HepG2 (cell line): ENCODE data around the gene CCNB3. TPM values are rescaled to one million over a fixed set of nuclear protein-coding genes. Genes with fewer than 3 reads are reported as not detected.
A peak's percentile ranks its signal among the peaks of the same experiment; 100 is the strongest.

Experiments
- ATAC-seq: fragments of 200-7000 bp; cut with Tn5 transposase; 3 replicates; pipeline ENCODE4 v1.9.1; 2020; ENCODE audit warnings: mild to moderate bottlenecking, moderate library complexity
- BruUV-seq: library from RNA; stranded (reverse); fragments of 400-500 nt; replicated peaks from 2 replicates; lab custom pipeline; 2021; lab: Mats Ljungman, UMichigan
- CTCF ChIA-PET: fragments of 300-600 bp; formaldehyde crosslinking; extraction: SDS; loops from one replicate; lab custom pipeline; 2021; ENCODE audit warnings: low total read pairs, inconsistent platforms, low intra/inter-chr PET ratio; lab: Yijun Ruan, JAX
- POLR2A ChIA-PET: fragments of 350-600 bp; sonication (Branson Sonifier 250); formaldehyde crosslinking; loops from one replicate; lab custom pipeline; 2020; ENCODE audit warnings: antibody characterized with exemption, inconsistent platforms; lab: Yijun Ruan, JAX
- DNase-seq: peaks from one replicate; pipeline ENCODE4 v3.0.0-alpha.2; 2015; ENCODE audit warnings: low spot score
- FAIRE-seq: peaks from 3 replicates; lab custom pipeline; 2011; peaks lifted over from hg19 to GRCh38; lab: Jason Lieb, UNC
- H2AFZ ChIP-seq: one replicate; pipeline ENCODE4 v1.6.1; 2011; ENCODE audit warnings: low read length, inconsistent platforms
- H3K27ac ChIP-seq: fragments of 300-600 bp; 3 replicates; pipeline ENCODE4 v1.8.0; 2011; ENCODE audit warnings: mixed run types, mild to moderate bottlenecking, mixed read lengths, low read length, inconsistent platforms; ENCODE audit not compliant: insufficient read depth; ENCODE audit errors: extremely low read length
- H3K27me3 ChIP-seq, 2 experiments: fragments of 200-600 bp in 1 of 2; 2 replicates in 1 of 2; 3 replicates in 1 of 2; pipeline versions ENCODE4 v1.6.0 to v1.8.0; 2011; ENCODE audit warnings: low read length in 2 of 2, mild to moderate bottlenecking in 2 of 2, moderate library complexity in 2 of 2, inconsistent platforms in 1 of 2; ENCODE audit not compliant: insufficient read depth in 2 of 2, control insufficient read depth in 1 of 2
- H3K36me3 ChIP-seq, 2 experiments: fragments of 200-600 bp in 1 of 2; replicated peaks in 1 of 2; 2 replicates in 1 of 2; 3 replicates in 1 of 2; pipeline versions ENCODE4 v1.5.1 to v1.8.0; 2011; ENCODE audit warnings: low read length in 2 of 2, inconsistent platforms in 1 of 2; ENCODE audit not compliant: insufficient read depth in 2 of 2, control insufficient read depth in 1 of 2
- H3K4me1 ChIP-seq: 2 replicates; pipeline ENCODE4 v1.5.1; 2012; ENCODE audit warnings: low read length, inconsistent platforms; ENCODE audit not compliant: insufficient read depth
- H3K4me2 ChIP-seq: 2 replicates; pipeline ENCODE4 v1.6.0; 2011; ENCODE audit warnings: low read depth, low read length, inconsistent platforms
- H3K4me3 ChIP-seq, 3 experiments: fragments of 200-600 bp in 1 of 3; sonication (generic), shearing (Covaris generic) in 1 of 3; replicated peaks in 1 of 3; 2 replicates each; pipeline ENCODE4 v1.5.1; 2011 to 2016; ENCODE audit warnings: low read length in 3 of 3, inconsistent platforms in 2 of 3, low read depth in 2 of 3, mild to moderate bottlenecking in 2 of 3, control low read depth in 1 of 3, mixed read lengths in 1 of 3; ENCODE audit not compliant: insufficient read depth in 1 of 3
- H3K79me2 ChIP-seq: one replicate; pipeline ENCODE4 v1.6.1; 2011; ENCODE audit warnings: low read length, inconsistent platforms; ENCODE audit not compliant: insufficient read depth
- H3K9ac ChIP-seq: 2 replicates; pipeline ENCODE4 v1.6.0; 2011; ENCODE audit warnings: mild to moderate bottlenecking, low read depth, low read length, inconsistent platforms; ENCODE audit not compliant: insufficient read depth
- H3K9me3 ChIP-seq: 2 replicates; pipeline ENCODE4 v1.5.1; 2012; ENCODE audit warnings: mild to moderate bottlenecking, low read length
- H4K20me1 ChIP-seq: 2 replicates; pipeline ENCODE4 v1.6.0; 2011; ENCODE audit warnings: inconsistent platforms, mild to moderate bottlenecking, low read length, moderate library complexity; ENCODE audit not compliant: insufficient read depth
- ARID5B ChIP-seq: IDR thresholded peaks from 2 replicates; pipeline ENCODE4 v1.4.0; 2020; ENCODE audit warnings: mild to moderate bottlenecking, missing genetic modification reagents
- ARNT ChIP-seq: fragments of 450-650 bp; IDR thresholded peaks from 2 replicates; pipeline ENCODE4 v1.6.1; 2017
- CREB1 ChIP-seq, 2 experiments: fragments of 450-650 bp in 1 of 2; IDR thresholded peaks; 2 replicates each; pipeline ENCODE4 v1.6.1; 2016 to 2017; ENCODE audit warnings: control low read depth in 1 of 2, mild to moderate bottlenecking in 1 of 2, missing compliant biosample characterization in 1 of 2, missing genetic modification characterization in 1 of 2
- FOXJ3 ChIP-seq: sonication (generic); formaldehyde crosslinking; IDR thresholded peaks from 2 replicates; pipeline ENCODE4 v1.4.0; 2020; ENCODE audit warnings: missing genetic modification reagents, mild to moderate bottlenecking, borderline replicate concordance
- HMG20A ChIP-seq: IDR thresholded peaks from 2 replicates; pipeline ENCODE4 v1.6.1; 2016; ENCODE audit warnings: borderline replicate concordance
- HNF4A ChIP-seq: sonication (generic); formaldehyde crosslinking; IDR thresholded peaks from 2 replicates; pipeline ENCODE4 v1.4.0; 2020; ENCODE audit warnings: missing genetic modification reagents
- HNRNPK ChIP-seq: fragments of 200-400 bp; formaldehyde crosslinking; IDR thresholded peaks from 2 replicates; pipeline ENCODE4 v1.6.1; 2018; ENCODE audit warnings: low read length, low read depth, moderate library complexity, mild to moderate bottlenecking; ENCODE audit not compliant: poor library complexity, severe bottlenecking
- MAX ChIP-seq: IDR thresholded peaks from 2 replicates; pipeline ENCODE4 v1.6.1; 2012; ENCODE audit warnings: inconsistent platforms
- THAP8 ChIP-seq: sonication (generic); formaldehyde crosslinking; IDR thresholded peaks from 2 replicates; pipeline ENCODE4 v1.5.1; 2020; ENCODE audit warnings: missing genetic modification reagents, mild to moderate bottlenecking, borderline replicate concordance
- THAP9 ChIP-seq: sonication (generic); formaldehyde crosslinking; IDR thresholded peaks from 2 replicates; pipeline ENCODE4; 2020; ENCODE audit warnings: missing genetic modification reagents, mild to moderate bottlenecking, borderline replicate concordance
- ZNF225 ChIP-seq: sonication (generic); formaldehyde crosslinking; IDR thresholded peaks from 2 replicates; pipeline ENCODE4 v1.4.0; 2020; ENCODE audit warnings: mild to moderate bottlenecking, missing genetic modification reagents
- WGBS: methylation state at CpG from one replicate; pipeline ENCODE4 v1.1.6; 2017; ENCODE audit warnings: low lambda C conversion rate; 5-methylcytosine and 5-hydroxymethylcytosine counted together
- in situ Hi-C: cut with HindIII; loops from 2 replicates; pipeline ENCODE4 v1.10.0; 2017; ENCODE audit warnings: low pct_unique_long_range_greater_than_20kb; ENCODE audit not compliant: extremely low pct_ligation_motif_present
- intact Hi-C: fragments of 100-400 bp; cut with micrococcal nuclease; formaldehyde crosslinking; loops from one replicate; pipeline ENCODE4 v1.10.0; 2022; ENCODE audit not compliant: unreplicated experiment
- polyA plus RNA-seq, 8 experiments: library from polyadenylated mRNA; depleted of rRNA in 3 of 8; stranded (reverse) in 7 of 8; unstranded in 1 of 8; fragments of >200 nt; fragmentation: Illumina TruSeq in 4 of 8; extraction: Trizol in 4 of 8; gene quantifications; 2 replicates each; pipeline versions ENCODE4 v1.2.1 to v1.2.3, GENCODE V29; 2011 to 2016; ENCODE audit warnings: low read depth in 4 of 8, missing spikeins in 1 of 8, mixed read lengths in 1 of 8; ENCODE audit not compliant: insufficient read depth in 1 of 8
- total RNA-seq, 5 experiments: library from RNA; depleted of rRNA; stranded (reverse); fragments of >200 nt; fragmentation: Illumina TruSeq; extraction: Trizol; gene quantifications; 2 replicates each; pipeline ENCODE4 v1.2.3, GENCODE V29; 2016; ENCODE audit warnings: low read depth in 1 of 5
- TF ChIP-seq, protein P1 (sequence below): sonication (generic); formaldehyde crosslinking; IDR thresholded peaks from 2 replicates; pipeline ENCODE4 v1.8.0; 2022; ENCODE audit warnings: mild to moderate bottlenecking, missing genetic modification reagents

Gene CCNB3
- total and polyA plus RNA-seq, 2 of the 13 experiments (the other 11 are each of a cell fraction or from before 2014, with no cell fraction given): 0.04 to 0.07 TPM

DNA sequence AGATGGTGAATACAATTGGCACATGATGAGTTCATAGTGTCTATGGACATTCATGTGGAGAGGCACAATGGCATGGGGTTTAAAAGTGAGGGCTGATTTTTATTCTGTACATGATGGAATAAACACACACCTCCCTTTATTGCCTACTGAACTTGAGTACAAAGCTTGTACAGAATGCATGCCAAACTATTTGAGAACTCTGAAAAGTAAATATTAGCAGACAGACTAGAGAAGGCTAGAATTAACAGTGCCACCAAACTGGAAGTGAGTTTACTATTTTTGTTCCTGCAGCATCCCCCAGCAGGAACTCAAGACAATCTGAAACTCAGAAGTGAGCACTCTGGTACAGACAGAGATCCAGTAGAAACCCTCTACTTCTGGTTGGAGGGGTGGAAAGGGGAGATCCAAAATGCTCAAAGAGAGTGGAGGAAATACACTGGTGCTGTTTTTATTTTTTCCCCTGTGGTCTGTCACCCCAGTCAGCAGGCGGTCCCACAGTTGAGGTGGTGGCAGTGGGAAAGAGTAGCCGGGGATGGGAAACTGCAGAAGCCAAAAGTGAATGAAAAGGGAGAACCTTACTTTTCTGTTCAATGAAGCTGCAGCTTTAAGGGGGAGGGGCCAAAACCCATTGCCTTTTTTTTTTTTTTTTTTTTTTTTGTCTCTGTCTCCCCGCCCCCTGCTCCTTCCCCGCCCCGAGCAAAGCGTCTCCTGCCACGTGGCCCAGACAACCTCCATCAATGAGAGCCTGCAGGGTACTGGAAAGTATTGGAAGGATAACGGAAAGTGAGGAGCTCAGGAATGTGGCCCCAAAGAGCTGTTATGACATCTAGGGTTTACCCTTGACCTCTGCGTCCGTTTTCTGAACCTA is 24.3 kb upstream of the CCNB3 start:
- Histone ChIP-seq H4K20me1 (no peaks in the 10 kb centered on the region), H3K4me1 (peaks cover 29% of the 10 kb centered on the region), H3K4me2 (peak overlapping the region; percentile 72), H3K27ac (peak overlapping the region; percentile 69), H3K9me3 (no peaks in the 10 kb centered on the region), H3K9ac (0 out of 2 replicates have a peak overlapping the region, but pooled peaks have one; percentile 26), H3K79me2 (no peaks in the 10 kb centered on the region), H3K27me3 (no peaks in the 10 kb centered on the region), H2AFZ (peak overlapping the region; percentile 42), H3K4me3 (peak overlapping the region in 2 of 3 experiments; percentile 15 to 23; a peak in 3 of 6 replicates), H3K36me3 (no peaks in the 10 kb centered on the region)
- ATAC-seq: peak; percentile 90
- in situ Hi-C loops: no loop called here
- peak; percentile 66 for DNase-seq
- intact Hi-C loops: no loop called here
- BruUV-seq: no TSS peak
- WGBS: 5% methylated on average over 10 of the region's 10 CpGs
- peak; percentile 93 for FAIRE-seq
- ChIA-PET CTCF (no interaction called here), POLR2A (interaction anchor here (1.0 to 1.1 kb wide), 2 partner anchors 26 to 252 kb away, joined by 3 read pairs; no protein-coding TSS in a partner anchor)
- TF ChIP-seq ZNF225 (CRISPR knock-in tag): no peak
- TF ChIP-seq ARNT: no peak
- TF ChIP-seq MAX: peak; percentile 59
- peak; percentile 32; the same call in 1 of the 2 replicates for TF ChIP-seq ARID5B
- TF ChIP-seq FOXJ3 (CRISPR knock-in tag): no peak
- no peak for TF ChIP-seq HNRNPK
- TF ChIP-seq HNF4A: 0 out of 2 replicates have a peak, but pooled peaks have one; percentile 11
- no peak for TF ChIP-seq CREB1 (IDR thresholded peaks at IDR 0.05)
- TF ChIP-seq CREB1 (CRISPR knock-in tag; IDR thresholded peaks at IDR 0.05): no peak
- TF ChIP-seq, protein P1, sequence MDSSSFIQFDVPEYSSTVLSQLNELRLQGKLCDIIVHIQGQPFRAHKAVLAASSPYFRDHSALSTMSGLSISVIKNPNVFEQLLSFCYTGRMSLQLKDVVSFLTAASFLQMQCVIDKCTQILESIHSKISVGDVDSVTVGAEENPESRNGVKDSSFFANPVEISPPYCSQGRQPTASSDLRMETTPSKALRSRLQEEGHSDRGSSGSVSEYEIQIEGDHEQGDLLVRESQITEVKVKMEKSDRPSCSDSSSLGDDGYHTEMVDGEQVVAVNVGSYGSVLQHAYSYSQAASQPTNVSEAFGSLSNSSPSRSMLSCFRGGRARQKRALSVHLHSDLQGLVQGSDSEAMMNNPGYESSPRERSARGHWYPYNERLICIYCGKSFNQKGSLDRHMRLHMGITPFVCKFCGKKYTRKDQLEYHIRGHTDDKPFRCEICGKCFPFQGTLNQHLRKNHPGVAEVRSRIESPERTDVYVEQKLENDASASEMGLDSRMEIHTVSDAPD (CRISPR knock-in tag): no peak
- TF ChIP-seq THAP8 (CRISPR knock-in tag): no peak
- no peak for TF ChIP-seq THAP9 (CRISPR knock-in tag)
- 0 out of 2 replicates have a peak, but pooled peaks have one; percentile 21 for TF ChIP-seq HMG20A (CRISPR knock-in tag)
